HG02884 (cell line): Measurements from ENCODE around the gene ATP8A2.
"Not testable (repeated sequence)": the region's sequence is repeated elsewhere in the genome, so short reads cannot be mapped to it uniquely, and the experiment has no call there.

Experiments
- ATAC-seq: cut with Tn5 transposase; IDR thresholded peaks from one replicate; pipeline ENCODE4 v1.9.1; 2021; ENCODE audit warnings: mild to moderate bottlenecking, moderate library complexity; ENCODE audit not compliant: unreplicated experiment

Gene ATP8A2

GRCh38 chr13:25943658-25944057 is 571.9 kb downstream of the ATP8A2 start:
- ATAC-seq: no peak

DNA sequence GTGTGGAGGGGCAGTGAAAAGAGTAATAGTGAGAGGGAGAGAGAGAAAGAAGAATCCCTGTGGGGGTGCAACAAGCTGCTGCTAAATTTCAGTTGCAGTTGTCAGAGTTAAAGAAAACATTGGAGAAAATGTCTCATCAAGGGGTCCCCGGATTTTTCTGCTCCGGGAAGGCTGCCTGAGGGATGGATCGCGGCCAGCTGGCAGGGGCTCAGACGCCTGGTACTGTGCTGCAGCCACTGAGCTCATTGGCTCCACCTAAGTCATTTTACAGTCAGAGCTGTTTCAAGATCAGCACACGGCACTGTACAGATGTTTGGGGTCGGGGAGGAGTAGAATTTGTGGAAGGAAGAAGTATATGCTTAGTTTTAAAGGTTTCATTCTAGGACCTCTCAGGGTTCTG is 573.8 kb downstream of the ATP8A2 start:
- no peak for ATAC-seq

DNA sequence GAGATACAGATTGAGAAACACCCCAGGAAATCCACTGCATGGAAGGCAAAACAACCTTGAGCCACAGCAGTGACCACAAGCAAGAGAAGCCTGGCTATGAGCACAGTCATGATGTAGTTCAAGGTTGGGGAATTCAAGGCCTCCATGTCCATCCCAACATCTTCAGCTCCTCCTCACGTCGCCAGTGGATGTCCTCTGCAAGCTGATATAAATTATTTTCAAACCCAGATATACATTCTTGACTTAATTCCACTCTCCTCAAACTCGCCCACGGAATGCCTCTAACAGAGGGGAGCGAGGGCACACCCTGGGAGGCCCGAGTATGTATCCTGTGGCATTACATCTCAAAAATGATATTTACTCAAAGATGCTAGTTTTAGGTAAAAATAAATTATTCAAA is 574.5 kb downstream of the ATP8A2 start:
- no peak for ATAC-seq

GRCh38 chr13:25948910-25949309 is 577.1 kb downstream of the ATP8A2 start:
- no peak for ATAC-seq

- no peak for ATAC-seq
Measured at GRCh38 chr13:25951831-25952230, 580.1 kb downstream of the ATP8A2 start.

DNA sequence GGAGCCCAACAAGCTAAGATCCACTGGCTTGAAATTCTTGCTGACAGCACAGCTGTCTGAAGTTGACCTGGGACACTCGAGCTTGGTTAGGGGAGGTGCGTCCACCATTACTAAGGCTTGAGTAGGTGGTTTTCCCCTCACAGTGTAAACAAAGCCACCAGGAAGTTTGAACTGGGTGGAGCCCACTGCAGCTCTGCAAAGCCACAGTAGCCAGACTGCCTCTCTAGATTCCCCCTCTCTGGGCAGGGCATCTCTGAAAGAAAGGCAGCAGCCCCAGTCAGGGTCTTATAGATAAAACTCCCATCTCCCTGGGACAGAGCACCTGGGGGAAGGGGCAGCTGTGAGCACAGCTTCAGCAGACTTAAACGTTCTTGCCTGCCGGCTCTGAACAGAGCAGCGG is 582.3 kb downstream of the ATP8A2 start:
- not testable (repeated sequence) for ATAC-seq

- not testable (repeated sequence) for ATAC-seq
Measured at GRCh38 chr13:25954943-25955342, 583.2 kb downstream of the ATP8A2 start.

DNA sequence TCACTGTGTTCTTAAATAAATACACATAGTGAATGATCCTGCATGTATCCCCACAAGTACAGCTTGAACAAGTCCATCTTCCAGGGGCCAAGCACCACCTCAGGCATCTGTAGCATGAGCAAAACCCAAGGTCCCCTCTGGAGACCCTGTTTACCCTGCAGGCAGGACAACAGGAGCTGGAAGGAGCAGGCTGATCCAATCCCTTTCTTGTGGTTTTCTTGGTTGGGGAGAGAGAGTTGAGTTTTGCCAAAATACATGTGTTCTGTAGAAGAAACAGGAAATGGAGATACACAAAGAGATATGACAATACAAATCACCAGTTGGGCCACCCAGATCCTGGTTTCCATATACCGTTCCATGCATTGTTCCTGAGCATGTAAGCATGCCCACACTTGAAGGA is 587.2 kb downstream of the ATP8A2 start:
- ATAC-seq: no peak

- ATAC-seq: no peak
Measured at GRCh38 chr13:25961294-25961693, 589.5 kb downstream of the ATP8A2 start.

DNA sequence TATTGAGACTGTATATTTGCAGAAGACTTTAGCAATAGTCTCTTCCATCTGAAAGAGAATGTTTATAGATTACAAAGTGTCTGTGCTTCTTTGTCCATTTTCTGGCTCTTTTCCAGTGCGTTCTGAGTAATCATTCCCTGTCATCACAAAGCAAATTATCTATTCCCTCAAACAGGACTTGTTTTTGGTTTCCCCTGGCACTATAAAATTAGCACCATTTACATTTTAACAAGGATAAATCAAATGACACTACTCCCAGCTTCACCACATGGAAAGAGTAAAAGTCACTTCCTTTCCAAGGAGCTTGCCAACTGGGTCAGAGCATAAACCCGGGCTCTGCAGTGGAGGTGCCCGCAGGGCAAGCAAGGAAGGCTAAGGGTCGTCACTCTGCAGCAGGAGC is 591.9 kb downstream of the ATP8A2 start:
- no peak for ATAC-seq

DNA sequence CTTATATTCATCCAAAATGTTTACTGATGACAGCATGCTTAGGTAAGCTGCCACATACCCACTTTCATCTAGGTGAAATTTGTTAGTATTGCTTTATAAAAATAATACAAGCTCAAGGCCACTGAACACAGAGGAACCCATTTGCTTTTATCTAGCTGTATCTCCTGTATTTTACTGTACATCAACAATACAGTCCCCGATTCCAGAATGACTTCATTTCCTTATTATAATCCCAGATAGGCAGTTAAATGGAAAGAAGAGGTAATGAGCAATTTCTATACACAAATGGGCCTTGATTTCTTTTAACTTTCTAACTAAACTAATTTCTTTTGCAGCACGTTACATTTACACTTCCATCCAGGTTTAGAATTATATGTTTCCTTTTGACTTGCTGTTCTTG is 593.8 kb downstream of the ATP8A2 start:
- ATAC-seq: no peak

DNA sequence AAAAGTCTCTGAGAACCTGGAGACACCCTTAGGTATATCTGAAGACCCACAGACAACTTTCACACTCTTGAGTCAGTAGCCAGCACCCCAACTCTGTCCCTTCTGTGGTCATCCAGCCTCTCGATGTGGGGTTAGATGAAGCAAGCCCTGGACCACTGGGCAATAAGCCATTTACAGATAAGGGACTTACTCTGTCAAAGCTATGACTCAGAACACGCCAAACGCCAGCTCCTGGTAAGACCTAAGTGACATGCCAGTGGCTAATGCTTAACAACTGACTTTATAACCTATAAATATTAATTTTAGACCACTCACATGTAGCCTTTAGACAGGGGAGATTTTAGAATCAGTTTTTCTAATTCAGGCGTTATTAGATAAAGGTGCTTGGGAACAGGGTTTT is 594.3 kb downstream of the ATP8A2 start:
- no peak for ATAC-seq

GRCh38 chr13:25967144-25967543 is 595.4 kb downstream of the ATP8A2 start:
- ATAC-seq: no peak

GRCh38 chr13:25971047-25971446 is 599.3 kb downstream of the ATP8A2 start:
- ATAC-seq: no peak

DNA sequence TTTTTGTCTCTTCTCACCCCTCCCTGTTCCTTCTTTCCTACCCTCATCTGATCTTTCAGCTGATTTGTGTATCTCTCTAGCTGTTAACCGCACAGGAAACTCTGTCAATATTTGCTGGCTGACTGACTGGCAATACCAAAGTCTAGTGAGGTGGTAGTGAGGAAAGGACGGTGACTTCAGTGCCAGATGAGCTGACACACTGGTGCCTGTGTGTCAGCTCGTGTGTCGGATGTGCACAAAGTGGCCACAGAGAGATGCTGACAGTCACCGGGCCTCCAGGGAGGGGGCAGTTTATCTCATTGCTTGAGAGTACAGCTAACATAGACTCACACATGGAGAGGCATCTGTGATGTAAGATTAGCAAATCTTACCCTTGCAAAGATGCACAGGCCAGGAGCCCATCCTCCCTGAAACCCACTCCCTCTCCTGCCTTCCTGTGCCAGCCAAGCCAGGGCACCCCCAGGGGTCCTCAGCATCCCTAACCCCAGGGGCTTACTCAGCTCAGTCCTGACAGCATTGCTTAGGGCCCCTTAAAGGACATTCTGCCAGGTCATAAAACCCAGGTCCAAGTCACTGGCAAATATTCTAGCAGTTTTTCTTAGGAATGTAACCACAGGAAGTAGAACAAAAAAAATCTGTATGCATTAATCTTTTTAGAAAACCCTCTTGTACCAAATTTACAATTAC is 599.8 kb downstream of the ATP8A2 start:
- ATAC-seq: no peak

DNA sequence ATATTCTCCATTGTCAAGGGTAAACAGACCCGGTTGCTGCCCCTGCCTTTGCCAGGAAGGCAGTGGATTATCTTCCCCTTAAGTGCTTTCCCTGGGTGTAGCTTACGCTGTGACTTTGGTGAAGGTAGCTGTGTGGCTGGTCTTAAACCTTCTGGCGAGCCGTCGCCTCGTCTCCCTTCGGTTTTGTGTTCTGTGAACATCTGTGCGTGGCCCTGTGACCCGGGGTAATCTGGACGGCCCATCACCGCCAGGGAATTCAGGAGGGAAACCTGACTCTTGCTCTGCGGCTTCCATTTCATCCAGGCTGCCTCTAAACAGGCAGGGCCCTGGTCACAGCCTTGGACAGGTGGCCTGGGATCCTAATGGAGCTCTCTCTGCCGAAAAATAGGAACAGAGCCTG is 601.3 kb downstream of the ATP8A2 start:
- no peak for ATAC-seq

- no peak for ATAC-seq
Measured at GRCh38 chr13:25973576-25973975, 601.8 kb downstream of the ATP8A2 start.

GRCh38 chr13:25977216-25977615 is 605.4 kb downstream of the ATP8A2 start:
- no peak for ATAC-seq

- no peak for ATAC-seq
Measured at GRCh38 chr13:25977671-25978070, 605.9 kb downstream of the ATP8A2 start.

GRCh38 chr13:25978961-25979360 is 607.2 kb downstream of the ATP8A2 start:
- no peak for ATAC-seq

GRCh38 chr13:25979371-25979770 is 607.6 kb downstream of the ATP8A2 start:
- ATAC-seq: no peak

DNA sequence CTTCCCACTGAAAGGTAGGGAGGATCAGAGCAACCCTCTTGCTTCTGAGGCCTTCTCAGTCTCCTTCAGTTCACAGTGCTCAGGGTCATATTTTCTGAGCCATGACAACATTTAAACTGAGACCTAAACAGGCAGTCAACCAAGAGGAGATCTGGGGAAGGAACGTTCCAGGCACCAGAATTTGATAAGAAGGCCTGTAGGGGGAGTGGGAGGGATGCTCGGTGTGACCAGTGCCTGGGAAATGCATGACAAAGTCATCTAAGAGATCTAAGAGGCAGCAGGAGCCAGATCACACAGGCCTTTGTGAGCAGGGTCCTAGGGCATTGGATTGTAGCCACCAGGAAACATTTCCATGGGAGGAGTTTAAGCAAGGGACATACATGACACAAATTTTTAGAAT is 608.5 kb downstream of the ATP8A2 start:
- ATAC-seq: no peak

DNA sequence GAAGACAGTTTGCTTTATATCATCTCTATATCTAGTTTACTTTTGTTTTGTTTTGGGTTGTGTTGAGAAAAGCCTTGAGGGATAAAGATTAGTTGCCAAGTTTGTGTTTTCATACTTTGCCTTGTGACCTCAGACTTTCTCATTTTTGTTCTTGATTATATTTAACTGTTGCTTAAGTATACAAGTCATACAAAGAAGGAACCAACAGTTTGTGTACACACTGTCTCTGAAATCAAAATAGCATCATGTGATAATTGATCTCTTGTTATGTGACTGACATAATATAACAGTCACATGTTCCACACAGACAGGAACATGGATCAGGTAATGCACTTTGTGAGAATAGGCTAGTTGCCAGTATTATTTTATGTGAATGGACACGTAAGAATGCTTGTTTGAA is 609.3 kb downstream of the ATP8A2 start:
- no peak for ATAC-seq
